Measurements from ENCODE around the gene CCDC181.

The CCDC181 gene

DNA sequence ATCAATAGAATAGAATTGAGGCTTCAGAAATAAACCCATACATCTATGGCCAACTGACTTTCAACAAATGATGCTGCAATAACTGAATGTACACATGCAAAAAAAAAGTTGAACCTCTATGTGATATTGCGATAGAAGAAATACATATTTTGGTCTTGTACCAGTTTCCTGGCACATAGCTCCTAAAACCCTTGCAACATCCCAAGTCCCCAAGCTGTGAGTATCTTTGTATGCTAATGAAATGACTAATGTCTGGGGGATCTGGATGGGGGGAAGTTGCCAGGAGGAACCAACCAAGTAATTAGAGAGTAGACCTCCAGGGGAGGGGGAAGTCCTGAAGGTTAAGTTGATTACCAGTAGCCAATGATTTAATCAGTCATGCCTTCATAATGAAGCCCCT lies 34.9 kb downstream of the CCDC181 start:
- no peak for DNase-seq

DNA sequence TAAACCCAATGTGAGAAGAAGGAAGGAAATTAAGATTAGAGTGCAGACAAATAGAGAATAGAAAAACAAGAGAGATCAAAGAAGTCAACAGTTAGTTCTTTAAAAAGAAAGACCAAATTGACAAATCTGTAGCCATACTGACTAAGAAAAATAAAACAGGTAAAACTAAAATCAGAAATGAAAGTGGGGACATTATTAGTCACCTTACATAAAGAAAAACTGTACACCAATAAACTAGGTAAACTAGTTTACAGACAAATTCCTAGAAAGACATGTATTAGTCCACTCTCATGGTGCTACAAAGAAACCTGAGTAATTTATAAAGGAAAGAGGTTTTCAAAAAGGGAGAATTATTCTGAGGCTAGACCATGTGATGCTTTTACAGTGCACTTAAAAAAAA lies 37.0 kb downstream of the CCDC181 start:
- DNase-seq, result no peak

DNA sequence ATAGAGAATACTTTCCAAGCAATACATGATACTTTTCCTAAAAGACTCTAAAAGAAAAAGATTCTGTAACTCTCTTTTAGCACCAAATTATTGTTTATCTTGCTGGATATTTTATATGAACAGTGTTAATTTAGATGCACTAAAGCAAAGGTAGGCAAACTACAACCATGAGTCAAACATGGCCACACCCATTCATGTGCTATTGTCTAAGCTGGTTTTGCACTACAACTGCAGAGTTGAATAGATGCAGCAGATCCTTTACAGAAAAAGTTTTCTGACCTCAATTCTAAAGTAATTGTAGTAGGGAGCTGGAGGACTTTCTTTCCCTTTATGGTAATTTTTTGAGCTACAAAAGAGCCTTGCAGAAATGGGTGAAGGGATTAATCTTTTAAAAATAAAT lies 39.9 kb downstream of the CCDC181 start:
- DNase-seq, result no peak

DNA sequence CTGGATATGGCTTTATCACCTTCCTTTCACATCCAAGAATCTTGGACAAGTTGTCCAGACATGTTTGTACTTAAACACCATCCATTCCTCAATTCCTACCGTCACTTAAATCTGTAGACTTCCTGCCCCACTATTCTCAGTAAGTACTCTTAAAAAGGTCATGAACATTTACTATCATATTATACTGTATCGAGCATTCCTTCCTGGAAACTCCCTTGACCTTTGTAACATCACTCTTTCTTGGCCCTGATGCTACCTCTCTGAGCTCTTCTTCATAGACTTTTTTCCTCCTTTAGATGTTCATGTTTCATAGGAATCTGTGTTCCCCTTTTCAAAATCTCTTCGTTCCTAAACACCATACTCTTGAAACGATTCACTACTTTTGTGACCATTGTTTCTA lies 43.8 kb downstream of the CCDC181 start:
- no peak for DNase-seq

DNA sequence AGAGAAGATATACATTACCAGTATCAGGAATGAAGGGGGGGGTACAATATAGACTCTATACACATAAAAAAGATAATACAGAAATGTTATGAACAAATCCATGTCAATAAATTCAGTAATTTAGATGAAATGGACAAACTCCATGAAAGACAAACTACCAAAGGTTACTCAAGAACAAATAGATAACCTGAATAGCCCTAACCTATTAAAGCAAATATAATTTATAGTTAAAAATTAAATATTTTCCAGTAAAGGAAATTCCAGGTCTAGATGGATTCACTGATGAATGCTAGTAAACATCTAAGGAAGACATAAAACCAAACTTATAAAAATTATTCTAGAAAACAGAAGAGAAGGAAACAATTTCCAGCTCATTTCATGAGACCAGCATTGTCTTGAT lies 46.1 kb downstream of the CCDC181 start:
- no peak for DNase-seq

DNA sequence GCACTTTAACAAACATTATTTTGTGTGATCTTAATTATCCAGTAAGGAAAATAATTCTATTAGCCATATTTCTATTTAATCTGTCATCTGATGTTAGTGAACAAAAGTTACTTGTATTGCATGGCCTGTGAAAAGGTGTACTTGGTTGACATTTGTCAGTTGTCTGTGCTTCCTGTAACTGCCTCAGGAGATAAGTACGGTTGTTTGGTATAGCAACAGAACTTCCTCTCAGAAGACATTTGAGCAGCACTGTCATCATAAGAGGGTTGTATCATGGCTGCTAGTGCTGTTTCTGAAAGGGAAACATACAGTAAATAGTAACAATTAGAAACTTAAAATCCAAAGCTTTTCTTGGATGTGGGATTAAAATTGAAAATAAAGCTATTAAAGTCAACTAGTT lies 55.9 kb downstream of the CCDC181 start:
- peak in 1 of 2 donors; percentile 45 for DNase-seq

DNA sequence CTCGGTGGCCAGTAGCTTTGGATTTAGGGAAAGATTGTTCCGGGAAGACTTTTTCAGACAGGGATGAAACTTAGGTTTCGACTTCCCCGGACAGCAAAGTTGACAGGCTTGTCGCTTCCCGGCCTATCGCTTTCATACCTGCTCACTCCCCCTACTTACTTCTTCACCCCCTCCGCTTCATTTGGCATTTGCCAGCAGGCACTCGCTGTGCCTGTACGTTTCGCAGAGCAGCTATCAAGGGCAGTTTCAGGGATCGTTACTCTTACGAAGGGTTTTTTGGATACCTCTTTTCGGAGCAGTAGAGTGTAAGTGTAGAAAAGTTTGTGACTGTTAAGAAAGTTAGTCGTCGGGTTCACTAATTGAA lies 58.9 kb downstream of the CCDC181 start:
- peak; percentile 61 to 71 for DNase-seq

DNA sequence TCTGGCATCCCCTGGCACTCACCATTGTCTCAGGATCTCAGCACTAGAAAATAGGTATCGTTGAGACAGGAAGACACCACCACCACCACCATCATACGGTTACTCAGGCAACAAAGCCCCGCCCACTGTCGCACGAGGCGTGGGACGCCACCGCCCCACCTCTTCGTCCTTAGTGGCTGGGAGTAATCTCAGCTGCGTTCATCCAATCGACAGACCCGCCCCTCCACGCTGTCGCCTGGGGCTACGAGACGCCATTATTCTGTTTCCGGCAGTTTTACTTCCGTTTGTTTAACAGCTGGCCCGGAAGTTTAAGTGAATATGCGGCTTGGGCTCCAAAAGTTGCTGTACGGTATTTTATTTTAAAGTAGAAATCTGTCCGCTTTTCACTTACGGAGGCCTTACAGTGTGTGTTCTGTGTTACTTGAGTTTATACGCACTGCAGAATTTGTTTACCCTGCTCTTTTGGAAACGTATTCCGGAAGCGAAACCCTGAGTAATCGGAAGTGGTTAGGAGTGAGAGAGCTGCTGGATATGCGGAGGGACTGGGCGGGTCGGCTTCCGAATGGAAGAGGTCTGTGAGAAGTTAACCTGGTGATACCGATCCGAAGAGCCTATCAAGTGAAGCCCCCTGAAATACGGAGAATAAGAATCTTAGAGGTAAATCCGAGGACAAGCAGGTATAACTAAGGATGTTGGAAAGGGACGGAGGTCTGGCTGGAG lies 59.4 kb downstream of the CCDC181 start, which contains the start of the genes BLZF1 and NME7:
Gene BLZF1, plus strand, starts transcription at position 510 of the 720 bp plus-strand sequence. CDS start 1,328 bp downstream, outside the sequence.
Gene NME7, minus strand, starts transcription at position 112 of the 720 bp plus-strand sequence. Its CDS starts 87 bp downstream, at position 25.
- peak; percentile 98 for DNase-seq

DNA sequence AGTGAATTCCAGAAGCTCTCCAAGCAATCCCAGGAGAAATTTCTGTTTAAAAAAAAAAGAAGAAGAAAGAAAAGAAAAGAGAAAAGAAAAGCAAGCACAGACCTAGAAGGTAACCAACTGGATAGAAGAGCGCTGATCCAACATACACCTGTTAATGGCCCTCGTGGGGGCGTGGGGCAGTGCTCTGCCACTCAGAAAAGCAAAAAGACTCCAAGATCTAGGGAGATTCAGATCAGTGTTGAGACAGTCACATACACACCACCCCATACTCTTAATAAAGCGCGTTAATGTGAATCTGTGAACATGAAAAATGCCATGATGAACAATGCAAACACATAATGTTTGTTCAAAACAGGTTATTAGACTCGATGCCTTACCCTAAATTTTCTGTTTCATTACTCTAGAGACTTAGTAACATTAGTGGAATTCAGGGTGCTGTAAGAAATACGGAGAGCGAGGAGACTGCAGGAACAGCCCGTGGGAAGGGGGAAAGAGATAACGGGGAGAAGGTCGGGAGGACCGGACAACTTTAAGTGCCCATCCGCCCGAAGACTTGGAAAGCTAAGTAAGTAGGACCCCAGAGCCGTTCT lies 60.1 kb downstream of the CCDC181 start:
- DNase-seq, result no peak

DNA sequence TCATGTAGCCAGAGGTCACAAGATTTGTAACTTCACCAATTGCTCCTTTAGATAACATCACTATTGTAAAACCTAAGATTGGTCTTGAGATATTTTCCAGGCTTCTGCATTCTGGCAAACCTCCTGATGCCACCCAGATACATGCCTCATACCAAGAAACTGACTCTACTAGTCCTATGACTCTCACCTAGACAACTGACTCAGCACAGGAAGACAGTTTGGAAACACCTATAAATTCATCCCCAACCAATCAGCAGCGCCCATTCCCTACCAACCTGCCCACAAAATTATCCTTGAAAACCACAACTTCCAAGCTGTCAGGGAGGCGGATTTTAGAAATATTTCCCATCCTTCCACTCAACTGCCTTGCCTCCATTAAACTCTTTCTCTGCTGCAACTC lies 62.3 kb downstream of the CCDC181 start:
- no peak for DNase-seq

DNA sequence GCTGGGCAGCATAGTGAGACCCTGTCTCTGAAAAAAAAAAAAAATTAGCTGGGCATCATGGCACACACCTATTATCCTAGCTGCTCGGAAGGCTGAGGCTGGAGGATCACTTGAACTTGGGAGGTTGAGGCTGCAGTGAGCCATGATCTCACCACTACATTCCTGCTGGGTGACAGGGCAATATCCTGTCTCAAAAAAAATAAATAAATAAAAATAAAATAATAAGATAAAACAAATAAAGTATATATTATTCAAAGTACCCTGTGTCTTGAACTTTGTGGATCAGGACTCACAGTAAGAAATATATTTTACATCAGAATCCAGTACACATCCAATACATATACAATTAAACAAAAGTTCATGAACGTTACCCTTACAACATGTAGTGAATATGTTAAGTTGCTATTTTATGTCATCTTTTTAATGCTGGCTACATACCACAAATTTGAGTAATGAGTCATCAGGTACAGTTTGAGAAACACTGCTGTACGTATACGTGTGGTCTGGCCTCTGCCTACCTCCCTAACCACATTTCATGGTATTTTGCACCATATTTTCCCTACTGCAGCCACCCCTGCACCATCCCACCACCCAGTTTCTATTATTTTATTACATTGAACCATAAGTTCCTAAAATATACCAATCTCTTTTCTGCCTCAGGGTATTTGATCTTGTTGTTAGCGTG lies 64.1 kb downstream of the CCDC181 start:
- peak in 1 of 2 donors; percentile 26 for DNase-seq

DNA sequence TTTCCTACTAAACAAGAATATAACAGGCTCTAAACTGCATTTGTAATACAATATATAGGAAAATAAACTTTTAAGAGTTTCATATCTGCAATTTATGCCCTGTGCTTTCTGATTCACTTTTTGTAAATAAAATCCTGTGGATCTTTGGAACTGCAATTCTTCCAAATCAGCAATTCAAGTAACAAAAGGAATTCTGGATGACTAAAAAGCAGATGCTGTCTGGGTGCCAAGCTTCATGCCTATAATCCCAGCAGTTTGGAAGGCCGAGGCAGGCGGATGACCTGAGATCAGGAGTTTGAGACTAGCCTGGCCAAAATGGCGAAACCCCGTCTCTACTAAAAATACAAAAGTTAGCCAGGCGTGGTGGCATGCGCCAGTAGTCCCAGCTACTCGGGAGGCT lies 66.0 kb downstream of the CCDC181 start:
- DNase-seq, result no peak

DNA sequence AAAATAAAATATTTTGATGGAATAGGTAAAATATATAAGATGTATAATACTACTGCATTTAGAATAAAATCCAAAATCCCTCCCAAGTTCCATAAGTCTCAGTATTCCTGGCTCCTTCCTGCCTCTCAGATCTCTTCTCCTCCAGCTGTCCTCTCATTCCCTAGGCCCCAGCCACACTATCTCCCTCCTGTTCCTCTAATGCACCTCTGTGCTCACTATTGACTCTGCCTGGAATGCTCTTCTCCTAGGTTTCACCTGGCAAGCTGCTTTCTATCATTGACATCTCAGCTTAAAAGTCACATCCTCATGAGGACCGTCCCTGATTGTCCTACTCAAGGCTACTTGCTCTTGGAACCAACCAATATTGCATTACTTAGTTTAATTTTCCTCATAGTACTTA lies 66.9 kb downstream of the CCDC181 start:
- DNase-seq, result no peak

DNA sequence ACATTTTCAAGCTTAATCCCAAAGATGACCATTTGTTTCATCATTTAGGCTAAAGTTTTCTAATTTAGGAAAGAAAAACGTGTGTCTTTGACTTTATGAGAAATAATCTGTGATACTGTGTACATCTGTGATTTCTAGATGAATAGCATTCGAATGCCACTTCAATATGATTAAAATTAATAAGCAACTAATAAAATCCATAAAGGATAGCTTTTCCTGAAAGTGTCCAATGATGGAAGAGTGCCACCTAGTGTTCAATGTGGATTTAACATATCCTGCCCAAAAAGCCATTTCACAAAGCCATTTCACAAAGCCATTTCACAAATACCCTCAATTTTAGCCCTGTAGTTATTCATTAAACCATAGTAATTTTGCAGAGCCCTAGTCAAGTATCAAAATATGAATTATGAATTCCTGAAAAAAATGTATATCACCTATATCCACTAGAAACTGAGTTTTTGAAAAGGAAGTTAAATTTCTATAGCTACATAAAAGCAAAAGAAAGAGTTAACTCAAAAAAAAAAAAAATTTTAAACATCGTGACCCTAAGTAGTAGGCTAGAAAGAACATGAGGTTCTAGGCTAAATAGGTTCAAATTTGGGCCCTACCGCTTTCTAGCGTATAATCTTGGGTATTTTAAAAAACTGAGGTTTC lies 78.8 kb downstream of the CCDC181 start:
- DNase-seq, result peak; percentile 17 to 73

DNA sequence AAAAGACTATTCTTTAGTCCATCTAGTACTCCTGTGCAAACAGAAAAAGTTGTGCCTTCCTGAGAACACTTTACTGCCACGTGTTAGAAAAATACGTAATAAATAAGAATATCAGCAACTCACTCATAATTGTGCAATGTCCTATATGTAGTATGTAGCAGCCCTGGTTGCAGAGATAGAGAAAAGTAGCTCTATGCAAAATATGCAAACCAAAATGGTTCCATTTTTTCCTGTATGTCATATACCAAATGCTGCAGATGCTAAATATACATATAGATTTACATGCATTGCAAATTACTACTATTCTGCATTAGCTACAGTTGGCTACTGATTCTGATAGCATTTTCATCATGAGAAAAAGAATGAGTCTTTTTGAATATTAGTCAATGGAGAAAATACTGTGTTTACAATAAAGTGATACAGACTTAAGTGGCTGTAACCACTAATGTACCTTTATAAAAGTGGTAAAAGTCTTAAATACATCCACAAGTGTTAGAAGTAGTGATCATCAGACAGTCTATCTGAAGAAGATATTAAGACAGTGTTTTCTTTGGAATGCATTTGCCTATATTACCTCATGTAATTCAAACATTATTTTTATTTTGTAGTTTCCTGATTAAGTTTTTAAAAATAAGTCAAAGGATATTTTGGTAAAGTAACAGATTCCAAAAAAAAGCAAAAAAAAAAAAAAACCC lies 79.4 kb downstream of the CCDC181 start:
- no peak for DNase-seq

DNA sequence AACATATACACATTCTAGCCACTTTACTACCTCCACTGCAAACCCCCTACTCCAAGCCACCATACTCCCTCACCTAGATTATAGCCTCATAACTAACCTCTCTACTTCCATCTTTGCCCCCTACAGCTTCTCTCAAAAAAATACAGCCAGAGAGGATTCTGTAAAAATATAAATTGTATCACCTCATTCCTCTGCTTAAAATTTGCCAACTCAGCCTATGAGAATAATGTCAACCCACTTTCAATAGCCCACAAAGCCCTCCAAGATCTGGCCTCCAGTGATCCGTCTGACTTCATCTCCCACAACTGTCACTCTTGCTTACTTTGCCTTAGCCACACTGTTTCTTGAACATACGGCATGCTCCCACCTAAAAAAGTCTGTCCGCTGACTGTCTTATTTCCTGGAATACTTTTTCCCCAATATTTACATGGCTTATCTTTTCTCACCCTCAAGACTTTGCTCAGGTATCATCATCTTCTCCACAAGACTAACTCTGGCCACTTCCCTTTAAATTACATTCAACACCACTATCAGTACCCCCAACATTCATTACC lies 81.2 kb downstream of the CCDC181 start:
- no peak for DNase-seq

DNA sequence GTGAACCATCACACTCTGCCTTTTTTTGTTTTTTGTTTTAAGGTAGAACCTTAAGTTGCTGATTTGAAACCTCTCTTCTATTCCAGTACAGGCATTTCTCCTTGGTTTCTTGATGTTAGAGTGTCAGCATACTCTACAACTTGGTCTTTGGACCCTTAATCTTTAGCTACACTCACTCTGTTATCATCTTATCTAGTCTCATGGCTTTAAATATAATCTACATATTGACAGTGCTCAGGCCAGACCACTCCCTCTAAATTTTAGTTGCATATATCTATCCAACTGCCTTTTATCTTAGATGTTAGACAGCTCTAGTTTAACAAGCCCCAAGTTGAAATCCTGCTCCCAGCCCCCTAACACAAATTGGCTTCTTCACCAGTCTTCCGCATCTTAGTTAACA lies 81.8 kb downstream of the CCDC181 start:
- DNase-seq, result no peak

Data from CD4-positive, alpha-beta T cell treated with Interferon alpha-2 for 1 hour (primary cell).